KBM-7 (cell line): ENCODE measurements around the gene EGLN1.

Experiments used
- DNase-seq: peaks from one replicate; pipeline ENCODE4 v3.0.0-alpha.2; 2015
- in situ Hi-C: fragments of 300-500 bp; cut with MboI; formaldehyde crosslinking; loops from 2 replicates; pipeline ENCODE4 v1.14.3; 2020; ENCODE audit warnings: low sequenced_read_pairs, low pct_unique_long_range_greater_than_20kb, mixed read lengths

EGLN1 gene

GRCh38 chr1:231338270-231339128, 83.6 kb downstream of the EGLN1 start, which contains the start of gene SPRTN:
Gene SPRTN, plus strand, starts transcription at chr1:231338293. Its CDS starts 91 bp downstream, at chr1:231338384.
- in situ Hi-C loops = no loop called here
- DNase-seq = peak; percentile 31

GRCh38 chr1:231337472-231338269, 84.4 kb downstream of the EGLN1 start, which contains the start of gene EXOC8:
Gene EXOC8, minus strand, starts transcription at chr1:231337852. Its CDS starts 107 bp downstream, at chr1:231337745.
- in situ Hi-C loops = no loop called here

GRCh38 chr1:231337043-231337471, 85.0 kb downstream of the EGLN1 start:
- DNase-seq = no peak
- in situ Hi-C loops = no loop called here

More at GRCh38 chr1:231337472-231338269, 84.4 kb downstream of the EGLN1 start, which contains the start of gene EXOC8:
- DNase-seq = peak; percentile 98

- in situ Hi-C loops = no loop called here
- DNase-seq = peak; percentile 25
Observed at GRCh38 chr1:231335663-231336602, 86.2 kb downstream of the EGLN1 start.

GRCh38 chr1:231334952-231335351, 87.1 kb downstream of the EGLN1 start:
- in situ Hi-C loops = no loop called here
- DNase-seq = no peak

GRCh38 chr1:231334079-231334666, 87.9 kb downstream of the EGLN1 start:
- no peak for DNase-seq
- in situ Hi-C loops = no loop called here

- no peak for DNase-seq
- in situ Hi-C loops = no loop called here
Observed at GRCh38 chr1:231332761-231333160, 89.3 kb downstream of the EGLN1 start.

GRCh38 chr1:231329483-231329882, 92.6 kb downstream of the EGLN1 start:
- no peak for DNase-seq
- in situ Hi-C loops = no loop called here

GRCh38 chr1:231327617-231328016, 94.5 kb downstream of the EGLN1 start:
- no peak for DNase-seq
- in situ Hi-C loops = no loop called here

- DNase-seq = no peak
- in situ Hi-C loops = no loop called here
Observed at GRCh38 chr1:231326248-231326647, 95.8 kb downstream of the EGLN1 start.

- in situ Hi-C loops = no loop called here
- DNase-seq = no peak
Observed at GRCh38 chr1:231324660-231325059, 97.4 kb downstream of the EGLN1 start.

GRCh38 chr1:231322880-231323530, 99.1 kb downstream of the EGLN1 start:
- in situ Hi-C loops = no loop called here
- DNase-seq = no peak

GRCh38 chr1:231319080-231319479, 103.0 kb downstream of the EGLN1 start:
- in situ Hi-C loops = no loop called here
- no peak for DNase-seq

- in situ Hi-C loops = no loop called here
Observed at GRCh38 chr1:231318568-231318967, 103.5 kb downstream of the EGLN1 start.

GRCh38 chr1:231318015-231318355, 104.1 kb downstream of the EGLN1 start:
- no peak for DNase-seq
- in situ Hi-C loops = no loop called here

More at GRCh38 chr1:231318568-231318967, 103.5 kb downstream of the EGLN1 start:
- DNase-seq = no peak

- in situ Hi-C loops = no loop called here
- DNase-seq = no peak
Observed at GRCh38 chr1:231317306-231318014, 104.6 kb downstream of the EGLN1 start.

GRCh38 chr1:231315887-231316286, 106.2 kb downstream of the EGLN1 start:
- peak; percentile 76 for DNase-seq
- in situ Hi-C loops = no loop called here
